ENCODE data around the gene HLA-F.

The HLA-F gene

DNA sequence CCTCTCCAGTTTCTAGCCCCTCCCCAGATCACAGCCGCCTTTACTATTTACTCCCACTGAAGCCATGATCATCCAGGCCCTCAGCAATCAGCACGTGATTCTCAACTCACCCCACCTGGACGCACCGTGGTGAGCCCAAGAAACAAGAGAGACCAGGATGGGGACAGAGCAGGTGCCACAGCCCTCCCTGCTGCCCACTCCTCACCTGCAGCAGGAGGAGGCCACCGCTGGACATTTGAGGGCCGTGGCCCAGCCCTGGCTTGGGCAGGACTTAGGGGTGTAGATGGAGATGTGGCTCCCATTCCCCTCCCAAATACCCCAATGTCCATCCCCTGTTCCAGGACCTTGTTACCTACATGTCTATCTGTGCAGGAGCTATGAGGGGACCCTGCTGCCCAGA, 20.3 kb downstream of the HLA-F start:
- TF ChIP-seq KLF9 (tag by site-specific recombination; IDR thresholded peaks at IDR 0.05; ENCODE audit: low read depth) (no peak), ZNF768 (tag by site-specific recombination; IDR thresholded peaks at IDR 0.05) (no peak), ZFP41 (tag by site-specific recombination; IDR thresholded peaks at IDR 0.05; ENCODE audit: borderline replicate concordance) (no peak), ZNF146 (tag by site-specific recombination; IDR thresholded peaks at IDR 0.05) (no peak), ZNF664 (tag by site-specific recombination; IDR thresholded peaks at IDR 0.05) (no peak), SP3 (tag by site-specific recombination; IDR thresholded peaks at IDR 0.05) (no peak), ZNF792 (tag by site-specific recombination; IDR thresholded peaks at IDR 0.05) (no peak), GLI2 (tag by site-specific recombination; IDR thresholded peaks at IDR 0.05; ENCODE audit: borderline replicate concordance, low read depth) (no peak), ZNF391 (tag by site-specific recombination; IDR thresholded peaks at IDR 0.05; ENCODE audit: borderline replicate concordance, low read depth) (no peak), ZNF623 (tag by site-specific recombination; IDR thresholded peaks at IDR 0.05) (no peak), ZNF707 (tag by site-specific recombination; IDR thresholded peaks at IDR 0.05) (no peak), HOXC10 (CRISPR knock-in tag; IDR thresholded peaks at IDR 0.05) (no peak), ZEB2 (tag by site-specific recombination; IDR thresholded peaks at IDR 0.05) (no peak)
- TF ChIP-seq, protein P1, sequence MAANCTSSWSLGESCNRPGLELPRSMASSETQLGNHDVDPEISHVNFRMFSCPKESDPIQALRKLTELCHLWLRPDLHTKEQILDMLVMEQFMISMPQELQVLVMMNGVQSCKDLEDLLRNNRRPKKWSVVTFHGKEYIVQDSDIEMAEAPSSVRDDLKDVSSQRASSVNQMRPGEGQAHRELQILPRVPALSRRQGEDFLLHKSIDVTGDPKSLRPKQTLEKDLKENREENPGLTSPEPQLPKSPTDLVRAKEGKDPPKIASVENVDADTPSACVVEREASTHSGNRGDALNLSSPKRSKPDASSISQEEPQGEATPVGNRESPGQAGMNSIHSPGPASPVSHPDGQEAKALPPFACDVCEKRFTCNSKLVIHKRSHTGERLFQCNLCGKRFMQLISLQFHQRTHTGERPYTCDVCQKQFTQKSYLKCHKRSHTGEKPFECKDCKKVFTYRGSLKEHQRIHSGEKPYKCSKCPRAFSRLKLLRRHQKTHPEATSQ (tag by site-specific recombination; IDR thresholded peaks at IDR 0.05): no peak
- TF ChIP-seq, protein P2, sequence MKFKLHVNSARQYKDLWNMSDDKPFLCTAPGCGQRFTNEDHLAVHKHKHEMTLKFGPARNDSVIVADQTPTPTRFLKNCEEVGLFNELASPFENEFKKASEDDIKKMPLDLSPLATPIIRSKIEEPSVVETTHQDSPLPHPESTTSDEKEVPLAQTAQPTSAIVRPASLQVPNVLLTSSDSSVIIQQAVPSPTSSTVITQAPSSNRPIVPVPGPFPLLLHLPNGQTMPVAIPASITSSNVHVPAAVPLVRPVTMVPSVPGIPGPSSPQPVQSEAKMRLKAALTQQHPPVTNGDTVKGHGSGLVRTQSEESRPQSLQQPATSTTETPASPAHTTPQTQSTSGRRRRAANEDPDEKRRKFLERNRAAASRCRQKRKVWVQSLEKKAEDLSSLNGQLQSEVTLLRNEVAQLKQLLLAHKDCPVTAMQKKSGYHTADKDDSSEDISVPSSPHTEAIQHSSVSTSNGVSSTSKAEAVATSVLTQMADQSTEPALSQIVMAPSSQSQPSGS (tag by site-specific recombination; IDR thresholded peaks at IDR 0.05; ENCODE audit: low read depth): no peak
- TF ChIP-seq, protein P3, sequence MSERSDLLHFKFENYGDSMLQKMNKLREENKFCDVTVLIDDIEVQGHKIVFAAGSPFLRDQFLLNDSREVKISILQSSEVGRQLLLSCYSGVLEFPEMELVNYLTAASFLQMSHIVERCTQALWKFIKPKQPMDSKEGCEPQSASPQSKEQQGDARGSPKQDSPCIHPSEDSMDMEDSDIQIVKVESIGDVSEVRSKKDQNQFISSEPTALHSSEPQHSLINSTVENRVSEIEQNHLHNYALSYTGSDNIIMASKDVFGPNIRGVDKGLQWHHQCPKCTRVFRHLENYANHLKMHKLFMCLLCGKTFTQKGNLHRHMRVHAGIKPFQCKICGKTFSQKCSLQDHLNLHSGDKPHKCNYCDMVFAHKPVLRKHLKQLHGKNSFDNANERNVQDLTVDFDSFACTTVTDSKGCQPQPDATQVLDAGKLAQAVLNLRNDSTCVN (tag by site-specific recombination; optimal IDR thresholded peaks at IDR 0.05): no peak
- Histone ChIP-seq H3K27ac (ENCODE audit: extremely low read depth, low read depth, low read length) (no peak overlapping the region), H3K36me3 (ENCODE audit: control insufficient read depth in 2 of 2, insufficient read depth in 1 of 2, low read length in 2 of 2) (peaks cover 5 to 25% of the 10 kb centered on the region in 2 experiments; a peak in 2 of 3 replicates), H3K4me1 (ENCODE audit: control insufficient read depth, insufficient read depth, low read length) (no peaks in the 10 kb centered on the region), H3K4me3 (ENCODE audit: low read depth, low read length) (no peak overlapping the region), H3K9me3 (ENCODE audit: control insufficient read depth, insufficient read depth, low read depth, low read length) (no peaks in the 10 kb centered on the region)
- CTCF ChIA-PET: interaction anchor here (0.8 to 1.5 kb wide), 3 partner anchors 90 to 101 kb away, joined by 3 to 5 read pairs (median 3); no protein-coding TSS in a partner anchor
- POLR2A ChIA-PET: no interaction called here

DNA sequence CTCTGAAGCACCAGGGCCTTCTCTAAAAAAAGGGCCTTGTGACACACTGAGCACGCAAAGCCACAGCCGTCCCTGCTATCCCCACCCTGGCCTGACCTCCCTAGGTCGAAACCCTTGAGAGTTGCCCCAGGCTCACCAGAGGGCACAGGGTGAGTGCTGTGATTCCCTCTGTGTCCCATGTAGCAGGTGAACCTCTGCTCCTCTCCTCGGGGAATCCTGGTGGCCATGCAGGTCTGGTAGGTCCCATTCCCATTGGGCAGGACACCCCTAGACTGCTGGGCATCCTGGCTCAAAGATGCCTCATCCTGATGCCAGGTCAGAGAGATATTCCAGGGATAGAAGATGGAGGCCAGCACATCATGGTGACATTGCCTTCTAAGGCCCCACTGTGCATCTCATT, 20.9 kb downstream of the HLA-F start:
- Histone ChIP-seq H3K27ac (ENCODE audit: extremely low read depth, low read depth, low read length) (no peak overlapping the region), H3K36me3 (ENCODE audit: control insufficient read depth in 2 of 2, insufficient read depth in 1 of 2, low read length in 2 of 2) (peaks cover 5 to 22% of the 10 kb centered on the region in 2 experiments; a peak in 2 of 3 replicates), H3K4me3 (ENCODE audit: low read depth, low read length) (no peak overlapping the region), H3K4me1 (ENCODE audit: control insufficient read depth, insufficient read depth, low read length) (no peaks in the 10 kb centered on the region; the same call in 1 of the 2 replicates), H3K9me3 (ENCODE audit: control insufficient read depth, insufficient read depth, low read depth, low read length) (no peaks in the 10 kb centered on the region)
- no peak for TF ChIP-seq ZNF169 (tag by site-specific recombination; IDR thresholded peaks at IDR 0.05)
- no peak for TF ChIP-seq BCL11B (tag by site-specific recombination; IDR thresholded peaks at IDR 0.05; ENCODE audit: low read depth)
- TF ChIP-seq ZNF423 (tag by site-specific recombination; IDR thresholded peaks at IDR 0.05): no peak
- no peak for TF ChIP-seq KLF16 (tag by site-specific recombination; IDR thresholded peaks at IDR 0.05)
- no peak for TF ChIP-seq SALL2 (tag by site-specific recombination; IDR thresholded peaks at IDR 0.05; ENCODE audit: borderline replicate concordance)
- no peak for TF ChIP-seq ZNF701 (tag by site-specific recombination; IDR thresholded peaks at IDR 0.05)
- no peak for TF ChIP-seq SP2 (tag by site-specific recombination; IDR thresholded peaks at IDR 0.05)
- TF ChIP-seq ZNF239 (tag by site-specific recombination; IDR thresholded peaks at IDR 0.05): no peak
- TF ChIP-seq ZNF416 (tag by site-specific recombination; IDR thresholded peaks at IDR 0.05): no peak
- no peak for TF ChIP-seq ZNF658 (tag by site-specific recombination; IDR thresholded peaks at IDR 0.05)
- TF ChIP-seq KLF8 (tag by site-specific recombination; IDR thresholded peaks at IDR 0.05): no peak
- no peak for TF ChIP-seq ZNF585B (tag by site-specific recombination; IDR thresholded peaks at IDR 0.05)
- no peak for TF ChIP-seq ZNF366 (tag by site-specific recombination; conservative IDR thresholded peaks at IDR 0.05)
- no peak for TF ChIP-seq ZNF394 (tag by site-specific recombination; IDR thresholded peaks at IDR 0.05; ENCODE audit: borderline replicate concordance)
- TF ChIP-seq, protein P4, sequence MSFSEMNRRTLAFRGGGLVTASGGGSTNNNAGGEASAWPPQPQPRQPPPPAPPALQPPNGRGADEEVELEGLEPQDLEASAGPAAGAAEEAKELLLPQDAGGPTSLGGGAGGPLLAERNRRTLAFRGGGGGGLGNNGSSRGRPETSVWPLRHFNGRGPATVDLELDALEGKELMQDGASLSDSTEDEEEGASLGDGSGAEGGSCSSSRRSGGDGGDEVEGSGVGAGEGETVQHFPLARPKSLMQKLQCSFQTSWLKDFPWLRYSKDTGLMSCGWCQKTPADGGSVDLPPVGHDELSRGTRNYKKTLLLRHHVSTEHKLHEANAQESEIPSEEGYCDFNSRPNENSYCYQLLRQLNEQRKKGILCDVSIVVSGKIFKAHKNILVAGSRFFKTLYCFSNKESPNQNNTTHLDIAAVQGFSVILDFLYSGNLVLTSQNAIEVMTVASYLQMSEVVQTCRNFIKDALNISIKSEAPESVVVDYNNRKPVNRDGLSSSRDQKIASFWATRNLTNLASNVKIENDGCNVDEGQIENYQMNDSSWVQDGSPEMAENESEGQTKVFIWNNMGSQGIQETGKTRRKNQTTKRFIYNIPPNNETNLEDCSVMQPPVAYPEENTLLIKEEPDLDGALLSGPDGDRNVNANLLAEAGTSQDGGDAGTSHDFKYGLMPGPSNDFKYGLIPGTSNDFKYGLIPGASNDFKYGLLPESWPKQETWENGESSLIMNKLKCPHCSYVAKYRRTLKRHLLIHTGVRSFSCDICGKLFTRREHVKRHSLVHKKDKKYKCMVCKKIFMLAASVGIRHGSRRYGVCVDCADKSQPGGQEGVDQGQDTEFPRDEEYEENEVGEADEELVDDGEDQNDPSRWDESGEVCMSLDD (tag by site-specific recombination; IDR thresholded peaks at IDR 0.05): no peak
- CTCF ChIA-PET: interaction anchor here (1.1 to 1.2 kb wide), 2 partner anchors 90 to 101 kb away, joined by 3 read pairs; no protein-coding TSS in a partner anchor
- POLR2A ChIA-PET: interaction anchor here (0.6 kb wide), 1 partner anchor 888 kb away, joined by 10 read pairs; no protein-coding TSS in a partner anchor
